BE2C (cell line): Measurements from ENCODE around the gene RPS6KA2.
"Not testable (repeated sequence)": the region's sequence is repeated elsewhere in the genome, so short reads cannot be mapped to it uniquely, and the experiment has no call there.

Source experiments
- DNase-seq: peaks from one replicate; pipeline ENCODE4 v3.0.0-alpha.2; 2020
- H3K27me3 ChIP-seq: fragments of 250-450 bp; sonication (Bioruptor Pico); 2 replicates; pipeline ENCODE4 v1.5.1; 2020; ENCODE audit warnings: mild to moderate bottlenecking
- H3K36me3 ChIP-seq: fragments of 250-450 bp; sonication (Bioruptor Pico); 2 replicates; pipeline ENCODE4 v1.5.1; 2020; ENCODE audit warnings: mild to moderate bottlenecking
- H3K4me1 ChIP-seq: fragments of 250-450 bp; sonication (Bioruptor Pico); 2 replicates; pipeline ENCODE4 v1.5.1; 2020
- H3K4me3 ChIP-seq: 2 replicates; pipeline ENCODE4 v1.5.1; 2011; ENCODE audit warnings: low read depth, low read length
- H3K9me3 ChIP-seq: fragments of 250-450 bp; sonication (Bioruptor Pico); 2 replicates; pipeline ENCODE4 v1.5.1; 2020
- CTCF ChIP-seq: IDR thresholded peaks from 2 replicates; pipeline ENCODE4 v1.5.1; 2012; ENCODE audit warnings: mild to moderate bottlenecking, low read depth, low read length

The RPS6KA2 gene

GRCh38 chr6:166394036-166394892, 232.8 kb downstream of the RPS6KA2 start:
- no peak overlapping the region for H3K4me3 ChIP-seq
- no peak for TF ChIP-seq CTCF
- no peaks in the 10 kb centered on the region for H3K4me1 ChIP-seq
- H3K36me3 ChIP-seq, result no peaks in the 10 kb centered on the region
- no peaks in the 10 kb centered on the region for H3K27me3 ChIP-seq
- no peak for DNase-seq
- H3K9me3 ChIP-seq, result no peaks in the 10 kb centered on the region

- Histone ChIP-seq H3K36me3 (no peaks in the 10 kb centered on the region), H3K9me3 (no peaks in the 10 kb centered on the region), H3K4me1 (no peaks in the 10 kb centered on the region), H3K4me3 (no peak overlapping the region), H3K27me3 (no peaks in the 10 kb centered on the region)
- DNase-seq, result no peak
- TF ChIP-seq CTCF, result no peak
These were observed 233.6 kb downstream of the RPS6KA2 start for GRCh38 chr6:166393535-166393823.

- not testable (repeated sequence) for H3K9me3 ChIP-seq
These were observed 234.1 kb downstream of the RPS6KA2 start for GRCh38 chr6:166392755-166393534.

GRCh38 chr6:166389119-166389518, 237.9 kb downstream of the RPS6KA2 start:
- no peak overlapping the region for H3K4me3 ChIP-seq
- H3K9me3 ChIP-seq, result no peaks in the 10 kb centered on the region
- no peak for DNase-seq
- no peaks in the 10 kb centered on the region for H3K27me3 ChIP-seq
- no peaks in the 10 kb centered on the region for H3K4me1 ChIP-seq
- H3K36me3 ChIP-seq, result no peaks in the 10 kb centered on the region
- TF ChIP-seq CTCF, result no peak

More at GRCh38 chr6:166392755-166393534, 234.1 kb downstream of the RPS6KA2 start:
- H3K36me3 ChIP-seq, H3K27me3 ChIP-seq, DNase-seq, H3K4me1 ChIP-seq, H3K4me3 ChIP-seq: not testable (repeated sequence)

- DNase-seq, result no peak
- Histone ChIP-seq H3K4me1 (no peaks in the 10 kb centered on the region), H3K4me3 (no peak overlapping the region), H3K9me3 (no peaks in the 10 kb centered on the region), H3K27me3 (no peaks in the 10 kb centered on the region), H3K36me3 (no peaks in the 10 kb centered on the region)
- no peak for TF ChIP-seq CTCF
These were observed 238.6 kb downstream of the RPS6KA2 start for GRCh38 chr6:166388290-166389004.

GRCh38 chr6:166387642-166388289, 239.3 kb downstream of the RPS6KA2 start:
- H3K27me3 ChIP-seq, result no peaks in the 10 kb centered on the region
- no peaks in the 10 kb centered on the region for H3K9me3 ChIP-seq
- no peak for TF ChIP-seq CTCF

GRCh38 chr6:166387098-166387497, 240.0 kb downstream of the RPS6KA2 start:
- DNase-seq, H3K4me3 ChIP-seq, H3K4me1 ChIP-seq, H3K9me3 ChIP-seq, H3K36me3 ChIP-seq, H3K27me3 ChIP-seq: not testable (repeated sequence)

More at GRCh38 chr6:166387642-166388289, 239.3 kb downstream of the RPS6KA2 start:
- no peaks in the 10 kb centered on the region for H3K36me3 ChIP-seq
- no peak for DNase-seq
- H3K4me3 ChIP-seq, result no peak overlapping the region
- no peaks in the 10 kb centered on the region for H3K4me1 ChIP-seq
